ENCODE results near the gene CNNM3.

The CNNM3 gene

GRCh38 chr2:96816127-96816835 is at the start of gene CNNM3:
CNNM3 (plus strand) TSS chr2:96816268; CDS start chr2:96816278, 10 bp downstream.
- TF ChIP-seq POLR2A (IDR thresholded peaks at IDR 0.05; ENCODE audit: extremely low read depth, insufficient read length): peak; percentile 70
- no peak for TF ChIP-seq MAX (IDR thresholded peaks at IDR 0.05; ENCODE audit: low read depth, low read length)
- peak; percentile 26 for TF ChIP-seq CTCF (IDR thresholded peaks at IDR 0.05; ENCODE audit: low read depth, low read length)
- TF ChIP-seq MYC (IDR thresholded peaks at IDR 0.05; ENCODE audit: low read depth, low read length): peak; percentile 16

DNA sequence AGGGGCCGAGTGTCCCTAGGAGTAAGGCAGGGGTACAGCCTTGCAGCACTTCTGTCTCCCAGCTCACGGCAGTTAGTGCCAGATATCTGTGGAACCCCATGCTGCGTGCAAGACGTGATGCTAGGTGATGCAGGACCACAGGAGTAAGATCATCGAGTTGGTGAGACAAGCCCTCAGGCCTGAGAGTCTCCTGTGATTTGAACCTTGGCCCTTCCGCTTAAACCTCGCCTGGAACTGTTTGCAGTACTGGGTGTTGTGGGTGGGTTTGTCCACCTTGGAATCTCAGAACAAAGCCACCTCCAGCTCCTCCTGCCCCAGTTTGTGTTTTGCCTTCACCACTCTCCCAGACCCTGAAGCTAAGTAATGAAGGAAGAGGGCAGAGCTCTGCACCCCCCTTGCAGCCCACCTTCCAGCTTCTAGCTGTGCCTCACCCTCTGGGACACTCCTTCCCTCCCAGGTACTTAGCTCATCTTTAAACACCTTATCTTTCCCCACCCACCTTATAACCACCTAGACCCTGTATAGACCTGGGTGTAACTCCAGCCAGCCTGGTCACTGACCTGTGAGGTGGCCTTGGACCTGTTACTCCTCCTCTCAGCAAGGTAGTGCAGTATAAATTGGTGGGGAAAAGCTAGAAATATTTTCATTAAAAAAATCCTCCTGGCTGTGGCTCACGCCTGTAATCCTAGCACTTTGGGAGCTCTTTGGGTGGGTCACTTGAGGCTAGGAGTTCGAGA is 48.8 kb upstream of the CNNM3 start:
- DNase-seq (ENCODE audit: low read depth): no peak
- no peak overlapping the region for H3K4me3 ChIP-seq (ENCODE audit: low read depth, low read length)
- TF ChIP-seq MAX (IDR thresholded peaks at IDR 0.05; ENCODE audit: low read depth, low read length) (no peak), POLR2A (IDR thresholded peaks at IDR 0.05; ENCODE audit: extremely low read depth, insufficient read length) (no peak), CTCF (IDR thresholded peaks at IDR 0.05; ENCODE audit: low read depth, low read length) (no peak), MYC (IDR thresholded peaks at IDR 0.05; ENCODE audit: low read depth, low read length) (no peak)

More at GRCh38 chr2:96816127-96816835, at the start of gene CNNM3:
- peak within 1 kb of the TSS; percentile 82 for H3K4me3 ChIP-seq (ENCODE audit: low read depth, low read length)
- DNase-seq (ENCODE audit: low read depth): peak; percentile 98

DNA sequence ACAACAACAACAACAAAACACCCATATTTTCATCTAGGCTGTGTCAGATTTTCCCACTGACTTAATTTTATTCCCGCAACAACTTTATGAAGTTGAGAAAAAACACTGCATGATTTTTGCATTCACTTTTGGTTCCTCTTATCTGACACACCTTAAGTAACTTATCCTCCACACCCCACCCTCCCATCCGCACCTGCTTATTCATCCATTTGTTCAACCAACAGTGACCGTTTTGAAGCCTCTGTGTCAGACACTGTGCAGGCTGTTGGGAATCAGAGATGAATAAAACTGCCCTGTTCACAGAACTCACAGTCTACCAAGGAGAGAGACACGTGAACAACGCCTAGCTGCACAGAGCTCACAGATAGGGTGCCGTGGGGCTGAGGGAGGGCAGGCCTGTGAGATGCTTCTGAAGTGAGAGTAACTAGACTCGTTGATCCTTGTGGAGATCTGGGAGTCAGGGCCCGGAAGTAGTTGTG is 47.9 kb upstream of the CNNM3 start:
- no peak for DNase-seq (ENCODE audit: low read depth)
- no peak overlapping the region for H3K4me3 ChIP-seq (ENCODE audit: low read depth, low read length)
- TF ChIP-seq MAX (IDR thresholded peaks at IDR 0.05; ENCODE audit: low read depth, low read length) (no peak), CTCF (IDR thresholded peaks at IDR 0.05; ENCODE audit: low read depth, low read length) (no peak), POLR2A (IDR thresholded peaks at IDR 0.05; ENCODE audit: extremely low read depth, insufficient read length) (no peak)

DNA sequence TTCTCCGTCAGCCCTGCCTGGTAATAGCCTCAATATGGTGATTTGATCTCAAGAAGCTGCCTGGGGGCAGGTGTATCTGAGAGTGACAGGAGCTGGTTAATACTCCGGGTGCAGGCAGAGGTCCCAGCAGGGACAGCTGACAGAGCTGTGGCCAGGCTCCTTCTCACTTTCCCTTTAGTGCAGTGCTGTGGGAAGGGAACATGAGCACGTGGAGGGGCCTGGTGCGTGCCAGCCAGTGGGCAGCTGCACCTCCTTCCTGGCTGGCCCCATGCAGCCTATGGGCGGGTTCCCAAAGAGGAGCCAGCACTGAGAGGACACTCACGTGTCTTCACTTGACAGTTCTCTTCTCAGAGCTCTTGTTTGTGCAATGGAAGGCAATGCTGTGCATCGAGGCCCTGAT is 46.3 kb upstream of the CNNM3 start:
- TF ChIP-seq MAX (IDR thresholded peaks at IDR 0.05; ENCODE audit: low read depth, low read length) (no peak), CTCF (IDR thresholded peaks at IDR 0.05; ENCODE audit: low read depth, low read length) (no peak), POLR2A (IDR thresholded peaks at IDR 0.05; ENCODE audit: extremely low read depth, insufficient read length) (no peak), MYC (IDR thresholded peaks at IDR 0.05; ENCODE audit: low read depth, low read length) (no peak)
- DNase-seq (ENCODE audit: low read depth): no peak
- no peak overlapping the region for H3K4me3 ChIP-seq (ENCODE audit: low read depth, low read length)

DNA sequence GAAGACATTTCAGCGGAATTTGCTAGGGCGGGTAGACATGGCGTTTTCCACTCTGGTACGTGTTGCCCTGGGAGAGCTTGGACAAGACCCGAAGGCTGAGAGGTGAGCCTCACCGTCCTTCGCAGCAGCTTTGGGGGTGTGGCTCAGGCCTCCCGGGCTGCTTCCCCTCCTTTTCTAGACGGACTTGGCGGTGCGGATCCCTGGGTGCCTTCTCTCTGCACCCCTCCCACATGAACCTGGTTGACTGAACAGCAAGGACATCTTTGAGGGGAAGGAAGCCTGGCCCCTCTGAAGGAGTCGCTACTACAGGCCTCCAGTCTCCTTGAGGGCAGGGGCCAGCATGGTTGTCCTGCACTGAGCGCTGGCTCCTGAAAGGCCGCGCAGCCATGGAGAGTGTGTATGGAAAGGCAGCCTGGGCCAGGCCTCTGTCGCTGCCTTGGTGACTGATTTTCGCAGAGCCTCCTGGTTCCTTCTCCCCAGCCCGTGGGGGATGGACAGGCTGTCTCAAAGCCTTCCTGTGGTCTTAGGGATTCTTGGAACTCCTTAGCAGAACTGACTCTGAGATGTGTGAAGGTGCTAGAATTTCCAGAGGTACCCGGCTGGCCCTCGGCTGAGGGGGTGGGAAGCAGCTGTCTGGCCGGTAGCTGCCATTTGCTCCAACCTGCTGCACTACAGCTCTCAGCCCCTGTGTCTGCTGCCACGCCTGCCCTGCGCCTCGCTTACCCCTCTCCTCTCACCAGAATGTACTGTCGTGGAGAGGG is 45.4 kb upstream of the CNNM3 start:
- DNase-seq (ENCODE audit: low read depth): no peak
- TF ChIP-seq MAX (IDR thresholded peaks at IDR 0.05; ENCODE audit: low read depth, low read length): no peak
- TF ChIP-seq MYC (IDR thresholded peaks at IDR 0.05; ENCODE audit: low read depth, low read length): no peak
- no peak for TF ChIP-seq CTCF (IDR thresholded peaks at IDR 0.05; ENCODE audit: low read depth, low read length)
- TF ChIP-seq POLR2A (IDR thresholded peaks at IDR 0.05; ENCODE audit: extremely low read depth, insufficient read length): no peak
- no peak overlapping the region for H3K4me3 ChIP-seq (ENCODE audit: low read depth, low read length)

All from NB4 (cell line).